ENCODE results near the gene DDN. TPM values are rescaled to one million over a fixed set of nuclear protein-coding genes. Genes with fewer than 3 reads are reported as not detected.

DDN gene
- total RNA-seq, 2 donors from 2014 or later, result 0.66 TPM; not detected in 1

- no peak overlapping the region for H3K27ac ChIP-seq
- H3K4me3 ChIP-seq, result no peak overlapping the region
- intact Hi-C loops (cut with DNase I), result no loop called here
- DNase-seq (no peak), ATAC-seq (no peak)
- no peaks in the 10 kb centered on the region for H3K27me3 ChIP-seq
- no peaks in the 10 kb centered on the region for H3K9me3 ChIP-seq
- H3K4me1 ChIP-seq, result peaks cover 5% of the 10 kb centered on the region
- no peaks in the 10 kb centered on the region for H3K36me3 ChIP-seq (replicated peaks in 1 of 2; ENCODE audit: insufficient read depth in 1 of 2, low read depth in 2 of 2)
- no peak for TF ChIP-seq CTCF (IDR thresholded peaks at IDR 0.05)
- TF ChIP-seq POLR2A (IDR thresholded peaks at IDR 0.05), result no peak
Observed at GRCh38 chr12:48990552-48990951, 8.6 kb downstream of the DDN start.

GRCh38 chr12:48988030-48988649 is 11.0 kb downstream of the DDN start:
- peak; percentile 77 for ATAC-seq

GRCh38 chr12:48986720-48987291 is 12.4 kb downstream of the DDN start:
- Histone ChIP-seq H3K4me1 (peaks cover 1% of the 10 kb centered on the region), H3K9me3 (no peaks in the 10 kb centered on the region), H3K27ac (no peak overlapping the region), H3K36me3 (replicated peaks in 1 of 2; ENCODE audit: insufficient read depth in 1 of 2, low read depth in 2 of 2) (no peaks in the 10 kb centered on the region), H3K27me3 (peaks cover 0 to 3% of the 10 kb centered on the region in 2 donors), H3K4me3 (no peak overlapping the region)
- TF ChIP-seq POLR2A (IDR thresholded peaks at IDR 0.05) (no peak), CTCF (IDR thresholded peaks at IDR 0.05) (no peak)
- DNase-seq (no peak), ATAC-seq (no peak)
- intact Hi-C loops (cut with DNase I), result no loop called here
- WGBS, 2 donors, result 38 to 68% methylated on average over 8 to 19 of the region's 23 CpGs

More at GRCh38 chr12:48988030-48988649, 11.0 kb downstream of the DDN start:
- peak; percentile 58 to 77 (median 70) for DNase-seq
- Histone ChIP-seq H3K4me3 (no peak overlapping the region), H3K4me1 (no peaks in the 10 kb centered on the region), H3K27ac (no peak overlapping the region), H3K27me3 (no peaks in the 10 kb centered on the region), H3K9me3 (no peaks in the 10 kb centered on the region), H3K36me3 (replicated peaks in 1 of 2; ENCODE audit: insufficient read depth in 1 of 2, low read depth in 2 of 2) (no peaks in the 10 kb centered on the region)
- TF ChIP-seq POLR2A (IDR thresholded peaks at IDR 0.05), result no peak
- peak; percentile 56 to 83 (median 68) for TF ChIP-seq CTCF (IDR thresholded peaks at IDR 0.05)
- 16 to 24% methylated on average over 9 to 16 of the region's 16 CpGs for WGBS, 2 donors
- intact Hi-C loops (cut with DNase I), result no loop called here

GRCh38 chr12:48985901-48986300 is 13.3 kb downstream of the DDN start:
- Histone ChIP-seq H3K27ac (no peak overlapping the region), H3K9me3 (no peaks in the 10 kb centered on the region), H3K4me1 (peaks cover 10% of the 10 kb centered on the region), H3K27me3 (peaks cover 0 to 12% of the 10 kb centered on the region in 2 donors), H3K36me3 (replicated peaks in 1 of 2; ENCODE audit: insufficient read depth in 1 of 2, low read depth in 2 of 2) (no peaks in the 10 kb centered on the region), H3K4me3 (no peak overlapping the region)
- WGBS, 2 donors, result 79 to 89% methylated on average over 2 of the region's 2 CpGs
- no peak for DNase-seq
- intact Hi-C loops (cut with DNase I), result no loop called here
- ATAC-seq, result no peak
- TF ChIP-seq CTCF (IDR thresholded peaks at IDR 0.05) (no peak), POLR2A (IDR thresholded peaks at IDR 0.05) (no peak)

- Histone ChIP-seq H3K9me3 (no peaks in the 10 kb centered on the region), H3K36me3 (replicated peaks in 1 of 2; ENCODE audit: insufficient read depth in 1 of 2, low read depth in 2 of 2) (no peaks in the 10 kb centered on the region), H3K27me3 (peaks cover 0 to 16% of the 10 kb centered on the region in 2 donors), H3K27ac (no peak overlapping the region), H3K4me1 (peaks cover 14% of the 10 kb centered on the region), H3K4me3 (no peak overlapping the region)
- no peak for ATAC-seq
- TF ChIP-seq CTCF (IDR thresholded peaks at IDR 0.05), result no peak
- TF ChIP-seq POLR2A (IDR thresholded peaks at IDR 0.05), result no peak
- no peak for DNase-seq
- intact Hi-C loops (cut with DNase I), result no loop called here
- WGBS, 2 donors, result 42 to 58% methylated on average over 10 of the region's 10 CpGs
Observed at GRCh38 chr12:48985475-48985897, 13.7 kb downstream of the DDN start.

Data from body of pancreas (tissue), 4 donors.